CD4-positive, alpha-beta T cell treated with Interleukin-15 for 1 hour (primary cell): ENCODE data around the gene ELL2.

ENCODE experiments used
- DNase-seq: peaks from one replicate; pipeline ENCODE4 v3.0.0-alpha.2; 2020

Gene ELL2

GRCh38 chr5:95961617-95962474 is at the start of gene ELL2:
Gene ELL2 (minus strand): TSS chr5:95961851. CDS start chr5:95961721, 130 bp downstream.
- DNase-seq: peak; percentile 99

- no peak for DNase-seq
Observed at GRCh38 chr5:96008987-96009647, 47.5 kb upstream of the ELL2 start.

- no peak for DNase-seq
Observed at GRCh38 chr5:96008487-96008886, 46.8 kb upstream of the ELL2 start.

GRCh38 chr5:96007051-96007450 is 45.4 kb upstream of the ELL2 start:
- DNase-seq: no peak

GRCh38 chr5:96006291-96006690 is 44.6 kb upstream of the ELL2 start:
- DNase-seq: no peak

GRCh38 chr5:96004754-96005153 is 43.1 kb upstream of the ELL2 start:
- no peak for DNase-seq

GRCh38 chr5:96004087-96004486 is 42.4 kb upstream of the ELL2 start:
- DNase-seq: no peak

GRCh38 chr5:96001262-96001661 is 39.6 kb upstream of the ELL2 start:
- no peak for DNase-seq

GRCh38 chr5:96000308-96000707 is 38.7 kb upstream of the ELL2 start:
- no peak for DNase-seq

GRCh38 chr5:95996904-95997723 is 35.5 kb upstream of the ELL2 start:
- DNase-seq: no peak

- no peak for DNase-seq
Observed at GRCh38 chr5:95995962-95996489, 34.4 kb upstream of the ELL2 start.

GRCh38 chr5:95993776-95994175 is 32.1 kb upstream of the ELL2 start:
- DNase-seq: no peak

- no peak for DNase-seq
Observed at GRCh38 chr5:95993266-95993665, 31.6 kb upstream of the ELL2 start.

GRCh38 chr5:95989283-95990048 is 27.8 kb upstream of the ELL2 start:
- DNase-seq: no peak

GRCh38 chr5:95988877-95989276 is 27.2 kb upstream of the ELL2 start:
- DNase-seq: no peak

- no peak for DNase-seq
Observed at GRCh38 chr5:95988094-95988493, 26.4 kb upstream of the ELL2 start.

GRCh38 chr5:95986937-95987520 is 25.4 kb upstream of the ELL2 start:
- DNase-seq: no peak

- no peak for DNase-seq
Observed at GRCh38 chr5:95986001-95986400, 24.4 kb upstream of the ELL2 start.

GRCh38 chr5:95985249-95985648 is 23.6 kb upstream of the ELL2 start:
- no peak for DNase-seq

- DNase-seq: no peak
Observed at GRCh38 chr5:95984287-95984938, 22.8 kb upstream of the ELL2 start.

GRCh38 chr5:95983509-95983908 is 21.9 kb upstream of the ELL2 start:
- no peak for DNase-seq
